HepG2 (cell line): Measurements from ENCODE around the gene MTHFD1L. TPM values are rescaled to one million over a fixed set of nuclear protein-coding genes. Genes with fewer than 3 reads are reported as not detected.

ENCODE experiments used
- BRCA1 ChIP-seq: sonication (generic); formaldehyde crosslinking; IDR thresholded peaks from 2 replicates; pipeline ENCODE4 v1.4.0; 2020; ENCODE audit warnings: missing genetic modification reagents
- DBP ChIP-seq: sonication (generic); formaldehyde crosslinking; IDR thresholded peaks from 2 replicates; pipeline ENCODE4 v1.4.0; 2020; ENCODE audit warnings: missing genetic modification reagents; ENCODE audit errors: not compliant biosample characterization
- DMTF1 ChIP-seq: sonication (generic); formaldehyde crosslinking; IDR thresholded peaks from 2 replicates; pipeline ENCODE4 v1.4.0; 2020; ENCODE audit warnings: mild to moderate bottlenecking, missing genetic modification reagents
- HNF4G ChIP-seq, 2 experiments: sonication (generic) in 1 of 2; formaldehyde crosslinking in 1 of 2; IDR thresholded peaks; 2 replicates each; pipeline versions ENCODE4 v1.4.0 to v1.6.1; 2011 to 2020; ENCODE audit warnings: borderline replicate concordance in 2 of 2, low read depth in 2 of 2, mild to moderate bottlenecking in 2 of 2, low read length in 1 of 2, missing genetic modification reagents in 1 of 2, moderate library complexity in 1 of 2
- IKZF1 ChIP-seq: fragments of 450-650 bp; IDR thresholded peaks from 2 replicates; pipeline ENCODE4 v1.7.1; 2016
- MEIS1 ChIP-seq: sonication (generic); formaldehyde crosslinking; IDR thresholded peaks from 2 replicates; pipeline ENCODE4 v1.9.0; 2021; ENCODE audit warnings: mild to moderate bottlenecking, missing genetic modification reagents, moderate library complexity, borderline replicate concordance
- NFE2L1 ChIP-seq: sonication (generic); formaldehyde crosslinking; IDR thresholded peaks from 2 replicates; pipeline ENCODE4 v1.4.0; 2020; ENCODE audit warnings: missing genetic modification reagents, mild to moderate bottlenecking, borderline replicate concordance
- THAP7 ChIP-seq: sonication (generic); formaldehyde crosslinking; IDR thresholded peaks from 2 replicates; pipeline ENCODE4 v1.8.1; 2023; ENCODE audit warnings: mild to moderate bottlenecking, missing genetic modification reagents
- YEATS4 ChIP-seq: sonication (generic); formaldehyde crosslinking; IDR thresholded peaks from 2 replicates; pipeline ENCODE4 v1.4.0; 2020; ENCODE audit warnings: missing genetic modification reagents, borderline replicate concordance
- ZNF335 ChIP-seq: sonication (generic); formaldehyde crosslinking; IDR thresholded peaks from 2 replicates; pipeline ENCODE4 v1.4.0; 2020; ENCODE audit warnings: missing genetic modification reagents
- ZNF430 ChIP-seq: sonication (generic); formaldehyde crosslinking; IDR thresholded peaks from 2 replicates; pipeline ENCODE4 v1.9.0; 2021; ENCODE audit warnings: mild to moderate bottlenecking, missing genetic modification reagents
- ZNF639 ChIP-seq: conservative IDR thresholded peaks from 2 replicates; pipeline ENCODE4 v1.6.1; 2018; ENCODE audit warnings: missing genetic modification reagents
- ZSCAN30 ChIP-seq: sonication (generic); formaldehyde crosslinking; IDR thresholded peaks from 2 replicates; pipeline ENCODE4 v1.5.0; 2020; ENCODE audit warnings: mild to moderate bottlenecking, missing genetic modification reagents
- polyA plus RNA-seq, 8 experiments: library from polyadenylated mRNA; depleted of rRNA in 3 of 8; stranded (reverse) in 7 of 8; unstranded in 1 of 8; fragments of >200 nt; fragmentation: Illumina TruSeq in 4 of 8; extraction: Trizol in 4 of 8; gene quantifications; 2 replicates each; pipeline versions ENCODE4 v1.2.1 to v1.2.3, GENCODE V29; 2011 to 2016; ENCODE audit warnings: low read depth in 4 of 8, missing spikeins in 1 of 8, mixed read lengths in 1 of 8; ENCODE audit not compliant: insufficient read depth in 1 of 8
- total RNA-seq, 5 experiments: library from RNA; depleted of rRNA; stranded (reverse); fragments of >200 nt; fragmentation: Illumina TruSeq; extraction: Trizol; gene quantifications; 2 replicates each; pipeline ENCODE4 v1.2.3, GENCODE V29; 2016; ENCODE audit warnings: low read depth in 1 of 5
- TF ChIP-seq, protein P1 (sequence below): IDR thresholded peaks from 2 replicates; pipeline ENCODE4 v1.6.1; 2012; ENCODE audit warnings: low read length, improper control_type of control experiment
- TF ChIP-seq, protein P2 (sequence below): sonication (generic); formaldehyde crosslinking; IDR thresholded peaks from 2 replicates; pipeline ENCODE4 v1.4.0; 2020; ENCODE audit warnings: mild to moderate bottlenecking, missing genetic modification reagents
- TF ChIP-seq, protein P3 (sequence below): sonication (generic); formaldehyde crosslinking; IDR thresholded peaks from 2 replicates; pipeline ENCODE4 v1.8.0; 2022; ENCODE audit warnings: missing genetic modification reagents, low read depth, mild to moderate bottlenecking, borderline replicate concordance

Gene MTHFD1L
- total and polyA plus RNA-seq, 2 of the 13 experiments (the other 11 are each of a cell fraction or from before 2014, with no cell fraction given), result 24.0 to 39.6 TPM

GRCh38 chr6:151060096-151060765, 194.7 kb downstream of the MTHFD1L start (continued):
- TF ChIP-seq ZNF639, result no peak
- TF ChIP-seq, protein P1, sequence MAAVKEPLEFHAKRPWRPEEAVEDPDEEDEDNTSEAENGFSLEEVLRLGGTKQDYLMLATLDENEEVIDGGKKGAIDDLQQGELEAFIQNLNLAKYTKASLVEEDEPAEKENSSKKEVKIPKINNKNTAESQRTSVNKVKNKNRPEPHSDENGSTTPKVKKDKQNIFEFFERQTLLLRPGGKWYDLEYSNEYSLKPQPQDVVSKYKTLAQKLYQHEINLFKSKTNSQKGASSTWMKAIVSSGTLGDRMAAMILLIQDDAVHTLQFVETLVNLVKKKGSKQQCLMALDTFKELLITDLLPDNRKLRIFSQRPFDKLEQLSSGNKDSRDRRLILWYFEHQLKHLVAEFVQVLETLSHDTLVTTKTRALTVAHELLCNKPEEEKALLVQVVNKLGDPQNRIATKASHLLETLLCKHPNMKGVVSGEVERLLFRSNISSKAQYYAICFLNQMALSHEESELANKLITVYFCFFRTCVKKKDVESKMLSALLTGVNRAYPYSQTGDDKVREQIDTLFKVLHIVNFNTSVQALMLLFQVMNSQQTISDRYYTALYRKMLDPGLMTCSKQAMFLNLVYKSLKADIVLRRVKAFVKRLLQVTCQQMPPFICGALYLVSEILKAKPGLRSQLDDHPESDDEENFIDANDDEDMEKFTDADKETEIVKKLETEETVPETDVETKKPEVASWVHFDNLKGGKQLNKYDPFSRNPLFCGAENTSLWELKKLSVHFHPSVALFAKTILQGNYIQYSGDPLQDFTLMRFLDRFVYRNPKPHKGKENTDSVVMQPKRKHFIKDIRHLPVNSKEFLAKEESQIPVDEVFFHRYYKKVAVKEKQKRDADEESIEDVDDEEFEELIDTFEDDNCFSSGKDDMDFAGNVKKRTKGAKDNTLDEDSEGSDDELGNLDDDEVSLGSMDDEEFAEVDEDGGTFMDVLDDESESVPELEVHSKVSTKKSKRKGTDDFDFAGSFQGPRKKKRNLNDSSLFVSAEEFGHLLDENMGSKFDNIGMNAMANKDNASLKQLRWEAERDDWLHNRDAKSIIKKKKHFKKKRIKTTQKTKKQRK, result no peak
- no peak for TF ChIP-seq IKZF1
- TF ChIP-seq ZSCAN30 (CRISPR knock-in tag), result no peak
- TF ChIP-seq NFE2L1 (CRISPR knock-in tag), result no peak
- TF ChIP-seq ZNF335, result peak; percentile 73; the same call in 1 of the 2 replicates
- TF ChIP-seq THAP7 (CRISPR knock-in tag), result no peak
- TF ChIP-seq, protein P2, sequence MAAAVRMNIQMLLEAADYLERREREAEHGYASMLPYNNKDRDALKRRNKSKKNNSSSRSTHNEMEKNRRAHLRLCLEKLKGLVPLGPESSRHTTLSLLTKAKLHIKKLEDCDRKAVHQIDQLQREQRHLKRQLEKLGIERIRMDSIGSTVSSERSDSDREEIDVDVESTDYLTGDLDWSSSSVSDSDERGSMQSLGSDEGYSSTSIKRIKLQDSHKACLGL (CRISPR knock-in tag), result no peak
- no peak for TF ChIP-seq YEATS4 (CRISPR knock-in tag)
- TF ChIP-seq BRCA1, result no peak
- TF ChIP-seq DMTF1, result no peak
- peak; percentile 35; the same call in 1 of the 2 replicates for TF ChIP-seq ZNF430
- TF ChIP-seq, protein P3, sequence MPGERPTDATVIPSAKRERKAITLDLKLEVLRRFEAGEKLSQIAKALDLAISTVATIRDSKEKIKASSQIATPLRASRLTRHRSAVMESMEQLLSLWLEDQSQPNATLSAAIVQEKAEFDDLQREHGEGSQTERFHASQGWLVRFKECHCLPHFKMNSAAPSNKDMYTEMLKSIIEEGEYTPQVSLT, result no peak
- 0 out of 2 replicates have a peak, but pooled peaks have one; percentile 7 for TF ChIP-seq HNF4G (IDR thresholded peaks at IDR 0.05; ENCODE audit: borderline replicate concordance, low read depth, low read length)
- TF ChIP-seq HNF4G (CRISPR knock-in tag; IDR thresholded peaks at IDR 0.05; ENCODE audit: borderline replicate concordance, low read depth), result peak; percentile 58; the same call in 1 of the 2 replicates
- no peak for TF ChIP-seq MEIS1 (CRISPR knock-in tag)
- TF ChIP-seq DBP (CRISPR knock-in tag), result no peak
